ENCODE data around the gene CEP85. TPM values are rescaled to one million over a fixed set of nuclear protein-coding genes. Genes with fewer than 3 reads are reported as not detected.

Gene CEP85
- total RNA-seq, 2 donors from 2014 or later = 2.8 to 4.0 TPM

GRCh38 chr1:26213335-26213905 lies 20.6 kb upstream of the CEP85 start:
- no peak for TF ChIP-seq CTCF (IDR thresholded peaks at IDR 0.05)
- ATAC-seq (ENCODE audit: insufficient number of reproducible peaks, low FRiP score, low read depth) = no peak
- no peaks in the 10 kb centered on the region for H3K9me3 ChIP-seq
- no peak overlapping the region for H3K4me3 ChIP-seq
- H3K27ac ChIP-seq = no peak overlapping the region
- no peaks in the 10 kb centered on the region for H3K27me3 ChIP-seq (replicated peaks; ENCODE audit: insufficient read depth)
- DNase-seq (ENCODE audit: low spot score) = no peak
- no peaks in the 10 kb centered on the region for H3K4me1 ChIP-seq (ENCODE audit: control insufficient read depth in 1 of 2, low read depth in 2 of 2)
- H3K36me3 ChIP-seq = no peaks in the 10 kb centered on the region

- Histone ChIP-seq H3K36me3 (no peaks in the 10 kb centered on the region), H3K4me3 (no peak overlapping the region), H3K27me3 (replicated peaks; ENCODE audit: insufficient read depth) (no peaks in the 10 kb centered on the region), H3K27ac (no peak overlapping the region), H3K4me1 (ENCODE audit: control insufficient read depth in 1 of 2, low read depth in 2 of 2) (no peaks in the 10 kb centered on the region), H3K9me3 (no peaks in the 10 kb centered on the region)
- no peak for ATAC-seq (ENCODE audit: insufficient number of reproducible peaks, low FRiP score, low read depth)
- no peak for DNase-seq (ENCODE audit: low spot score)
- no peak for TF ChIP-seq CTCF (IDR thresholded peaks at IDR 0.05)
These were observed 18.8 kb upstream of the CEP85 start for GRCh38 chr1:26215246-26215645.

- Histone ChIP-seq H3K27ac (no peak overlapping the region), H3K9me3 (no peaks in the 10 kb centered on the region), H3K27me3 (replicated peaks; ENCODE audit: insufficient read depth) (no peaks in the 10 kb centered on the region), H3K4me3 (no peak overlapping the region), H3K36me3 (no peaks in the 10 kb centered on the region), H3K4me1 (ENCODE audit: control insufficient read depth in 1 of 2, low read depth in 2 of 2) (no peaks in the 10 kb centered on the region)
- no peak for DNase-seq (ENCODE audit: low spot score)
- no peak for ATAC-seq (ENCODE audit: insufficient number of reproducible peaks, low FRiP score, low read depth)
- TF ChIP-seq CTCF (IDR thresholded peaks at IDR 0.05) = no peak
These were observed 15.0 kb upstream of the CEP85 start for GRCh38 chr1:26218906-26219494.

- ATAC-seq (ENCODE audit: insufficient number of reproducible peaks, low FRiP score, low read depth) (no peak), DNase-seq (ENCODE audit: low spot score) (no peak)
- Histone ChIP-seq H3K36me3 (no peaks in the 10 kb centered on the region), H3K4me3 (no peak overlapping the region), H3K9me3 (no peaks in the 10 kb centered on the region), H3K27me3 (replicated peaks; ENCODE audit: insufficient read depth) (no peaks in the 10 kb centered on the region), H3K4me1 (ENCODE audit: control insufficient read depth in 1 of 2, low read depth in 2 of 2) (peaks cover 0 to 6% of the 10 kb centered on the region in 2 donors), H3K27ac (no peak overlapping the region)
- no peak for TF ChIP-seq CTCF (IDR thresholded peaks at IDR 0.05)
These were observed 13.6 kb upstream of the CEP85 start for GRCh38 chr1:26220199-26220912.

- peaks cover 5 to 13% of the 10 kb centered on the region in 2 donors for H3K4me1 ChIP-seq (ENCODE audit: control insufficient read depth in 1 of 2, low read depth in 2 of 2)
- no peak for TF ChIP-seq CTCF (IDR thresholded peaks at IDR 0.05)
- no peak overlapping the region for H3K27ac ChIP-seq
- DNase-seq (ENCODE audit: low spot score) (no peak), ATAC-seq (ENCODE audit: insufficient number of reproducible peaks, low FRiP score, low read depth) (no peak)
- H3K27me3 ChIP-seq (replicated peaks; ENCODE audit: insufficient read depth) = no peaks in the 10 kb centered on the region
- no peak overlapping the region for H3K4me3 ChIP-seq
- H3K36me3 ChIP-seq = no peaks in the 10 kb centered on the region
- no peaks in the 10 kb centered on the region for H3K9me3 ChIP-seq
These were observed 12.9 kb upstream of the CEP85 start for GRCh38 chr1:26221094-26221493.

All from thoracic aorta (tissue), 2 donors.